Measurements from ENCODE around the gene PPP1R13L.
"Not testable (repeated sequence)": the region's sequence is repeated elsewhere in the genome, so short reads cannot be mapped to it uniquely, and the experiment has no call there.

The PPP1R13L gene

GRCh38 chr19:45431008-45431407 is 26.1 kb upstream of the PPP1R13L start:
- DNase-seq: peak; percentile 35 to 44

DNA sequence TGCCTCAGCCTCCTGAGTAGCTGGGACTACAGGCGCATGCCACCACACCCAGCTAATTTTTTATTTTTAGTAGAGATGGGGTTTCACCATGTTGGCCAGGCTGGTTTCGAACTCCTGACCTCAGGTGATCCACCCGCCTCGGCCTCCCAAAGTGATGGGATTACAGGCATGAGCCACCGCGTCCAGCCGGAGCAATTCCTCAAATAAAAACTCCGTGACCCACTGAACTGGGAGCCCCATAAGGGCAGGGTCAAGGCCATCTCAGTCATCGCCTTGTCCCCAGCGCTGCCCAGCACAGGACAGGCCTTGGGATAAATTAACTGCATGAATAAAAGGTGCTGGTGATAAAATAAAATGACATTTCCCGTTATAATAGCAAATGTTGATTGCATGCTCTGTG is 25.0 kb upstream of the PPP1R13L start:
- not testable (repeated sequence) for DNase-seq

GRCh38 chr19:45428384-45429231 is 23.7 kb upstream of the PPP1R13L start:
- DNase-seq: peak in 1 of 2 donors; percentile 20

DNA sequence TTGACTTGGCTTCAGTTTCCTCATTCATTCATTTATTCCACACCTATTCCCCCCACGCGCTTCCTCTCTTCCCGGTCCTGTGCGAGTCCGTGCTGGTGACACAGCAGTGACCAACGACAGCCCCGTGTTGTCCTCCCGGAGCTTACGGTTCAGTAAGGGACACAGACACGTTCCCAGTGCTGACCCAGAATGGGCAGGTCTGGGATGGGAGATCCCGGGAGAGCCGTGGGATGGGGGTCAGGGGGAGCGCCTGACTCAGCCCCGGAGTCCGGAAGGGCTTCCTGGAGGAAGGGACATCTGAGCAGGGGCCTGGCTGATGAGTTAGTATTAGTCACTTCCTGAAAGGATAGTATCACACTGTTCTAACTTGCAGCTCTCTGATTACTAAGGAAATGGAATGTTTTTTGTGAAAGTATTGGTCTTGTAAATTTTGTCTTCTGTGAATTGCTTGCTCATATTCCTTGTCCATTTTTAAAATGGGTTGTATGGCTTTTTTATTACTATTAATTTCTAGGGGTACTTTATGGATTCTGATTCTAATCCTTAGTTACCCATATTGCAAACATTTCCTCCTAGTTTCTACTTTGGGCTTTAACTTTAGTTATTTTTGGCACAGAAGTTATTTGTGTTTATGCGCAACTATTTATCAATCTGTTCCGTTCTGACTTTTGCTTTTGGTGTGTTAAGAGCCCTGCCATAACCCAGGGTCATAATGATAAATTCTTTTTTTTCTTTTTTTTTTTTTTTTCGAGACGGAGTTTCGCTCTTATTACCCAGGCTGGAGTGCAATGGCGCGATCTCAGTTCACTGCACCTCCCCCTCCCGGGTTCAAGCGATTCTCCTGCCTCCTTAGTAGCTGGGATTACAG is 19.6 kb upstream of the PPP1R13L start:
- DNase-seq: peak; percentile 74 to 90

DNA sequence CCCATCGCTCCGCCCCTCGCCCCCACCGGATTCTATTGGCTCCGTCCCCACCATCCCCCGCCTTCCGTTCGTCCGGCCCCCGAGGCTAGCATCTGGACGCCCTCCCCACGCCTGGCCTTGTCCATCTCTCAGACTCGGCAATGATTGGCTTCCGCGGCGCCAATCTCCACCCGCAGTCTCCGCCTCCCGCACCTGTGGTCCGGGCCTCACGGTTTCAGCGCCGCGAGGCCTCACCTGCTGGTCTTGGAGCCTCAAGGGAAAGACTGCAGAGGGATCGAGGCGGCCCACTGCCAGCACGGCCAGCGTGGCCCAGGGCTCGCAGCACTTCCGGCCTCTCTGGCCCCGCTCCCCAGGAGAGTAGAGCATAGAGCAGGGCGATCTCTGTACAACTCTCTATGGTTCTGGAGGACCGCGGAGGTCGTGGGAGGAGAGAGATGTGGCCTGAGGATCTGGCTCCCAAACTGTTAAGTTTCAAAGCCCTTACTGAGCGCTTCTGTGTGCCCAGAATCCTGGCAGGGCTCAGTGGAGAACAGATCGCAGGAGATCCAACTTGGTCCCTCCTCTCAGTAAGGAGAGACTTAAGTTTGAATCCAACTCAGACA is 18.8 kb upstream of the PPP1R13L start, which contains the start of gene ERCC1:
ERCC1 (minus strand) TSS at position 329 of the 602 bp plus-strand sequence. CDS start 543 bp downstream, outside the sequence.
- peak; percentile 85 to 91 for DNase-seq

- DNase-seq: no peak
These were observed 18.2 kb upstream of the PPP1R13L start for GRCh38 chr19:45423033-45423588.

DNA sequence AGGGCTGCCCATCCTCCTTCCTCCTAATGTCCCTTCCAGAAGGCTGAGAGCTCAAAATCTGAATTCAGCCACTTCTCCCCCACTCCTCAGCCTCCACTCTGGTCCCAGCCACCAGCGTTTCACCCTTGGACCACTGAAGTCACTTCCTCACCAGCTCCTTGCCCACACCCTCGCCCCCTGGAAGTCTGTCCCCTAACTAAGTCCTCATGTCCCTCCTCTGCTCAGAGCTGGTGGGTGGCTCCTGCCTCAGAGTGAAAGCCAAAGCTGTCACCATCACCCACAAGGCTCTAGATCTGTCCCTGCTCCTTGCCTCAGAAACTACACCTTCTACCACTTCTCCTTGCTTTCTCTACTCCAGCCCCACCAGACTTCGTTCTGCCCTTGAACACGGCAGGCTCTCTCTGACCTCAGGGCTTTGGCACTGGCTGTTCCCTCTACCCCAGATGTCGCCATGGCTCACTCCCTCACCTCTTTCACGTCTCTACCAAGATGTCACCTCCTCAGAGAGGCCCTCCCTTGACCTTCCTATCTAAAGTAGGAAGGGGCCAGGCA is 17.2 kb upstream of the PPP1R13L start:
- DNase-seq: peak in 1 of 2 donors; percentile 43

DNA sequence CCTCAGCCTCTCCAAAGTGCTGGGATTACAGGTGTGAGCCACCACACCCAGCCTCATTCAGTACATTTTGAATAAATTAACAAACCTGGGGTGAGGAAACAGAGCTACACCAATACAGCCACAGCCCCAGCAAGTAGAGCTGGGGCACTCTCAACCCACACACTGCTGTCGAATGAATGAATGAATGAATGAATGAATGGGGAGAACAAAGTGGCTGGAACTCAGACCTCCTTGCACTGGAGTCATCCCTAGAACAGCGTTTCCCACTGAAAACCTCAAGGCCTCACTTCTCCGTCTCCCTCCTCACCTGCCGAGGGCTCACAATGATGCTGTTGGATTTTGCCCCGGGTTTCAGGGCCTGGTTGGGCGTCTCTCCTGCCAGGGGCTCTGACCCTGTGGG is 16.0 kb upstream of the PPP1R13L start:
- DNase-seq: no peak

DNA sequence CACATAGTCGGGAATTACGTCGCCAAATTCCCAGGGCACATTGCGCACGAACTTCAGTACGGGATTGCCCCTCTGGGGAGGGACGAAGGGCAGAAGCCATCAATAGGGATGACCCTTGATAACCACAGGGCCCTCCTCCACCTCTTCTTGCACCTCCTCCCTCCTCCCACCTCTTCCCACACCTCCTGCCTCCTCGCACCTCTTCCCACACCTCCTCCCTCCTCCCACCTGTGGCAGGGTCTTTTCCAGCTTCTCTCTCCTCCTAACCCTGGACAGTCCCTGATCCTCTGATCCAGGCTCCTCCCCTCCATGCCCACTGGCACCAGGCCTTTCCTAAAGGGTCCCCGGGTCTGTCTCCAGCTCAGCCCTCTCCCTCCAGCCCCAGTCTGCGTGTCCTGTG is 15.5 kb upstream of the PPP1R13L start:
- no peak for DNase-seq

DNA sequence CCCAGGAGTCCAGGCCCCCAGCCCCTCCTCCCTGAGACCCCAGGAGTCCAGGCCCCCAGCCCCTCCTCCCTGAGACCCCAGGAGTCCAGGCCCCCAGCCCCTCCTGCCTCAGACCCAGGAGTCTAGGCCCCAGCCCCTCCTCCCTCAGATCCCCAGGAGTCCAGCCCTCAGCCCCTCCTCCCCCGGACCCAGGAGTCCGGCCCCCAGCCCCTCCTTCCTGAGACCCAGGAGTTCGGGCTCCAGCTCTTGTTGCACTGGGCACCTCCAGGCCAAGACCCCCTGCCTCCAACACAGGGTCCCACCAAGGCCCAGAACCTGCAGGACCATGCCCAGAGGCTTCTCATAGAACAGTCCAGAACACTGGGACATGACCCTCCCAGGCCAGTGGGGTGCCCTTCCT is 15.0 kb upstream of the PPP1R13L start:
- no peak for DNase-seq

- peak; percentile 58 to 69 for DNase-seq
These were observed 14.5 kb upstream of the PPP1R13L start for GRCh38 chr19:45419396-45419795.

DNA sequence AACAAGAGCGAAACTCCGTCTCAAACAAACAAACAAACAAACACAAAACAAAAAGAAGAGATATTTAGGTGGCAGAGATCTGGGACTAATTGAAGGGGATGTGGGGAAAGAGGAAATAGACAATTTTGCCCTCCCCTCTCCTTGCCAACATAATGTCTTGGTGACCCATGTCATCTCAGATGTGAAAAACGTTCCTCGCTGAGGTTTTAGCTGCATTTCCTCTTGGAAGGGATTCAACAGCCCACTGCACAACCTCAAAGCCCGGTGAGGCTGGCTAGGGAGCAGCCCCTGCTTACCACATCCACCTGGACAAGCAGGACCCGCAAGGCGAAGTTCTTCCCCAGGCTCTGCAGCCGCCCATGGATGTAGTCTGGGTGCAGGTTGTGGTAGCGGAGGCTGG is 13.9 kb upstream of the PPP1R13L start:
- no peak for DNase-seq

DNA sequence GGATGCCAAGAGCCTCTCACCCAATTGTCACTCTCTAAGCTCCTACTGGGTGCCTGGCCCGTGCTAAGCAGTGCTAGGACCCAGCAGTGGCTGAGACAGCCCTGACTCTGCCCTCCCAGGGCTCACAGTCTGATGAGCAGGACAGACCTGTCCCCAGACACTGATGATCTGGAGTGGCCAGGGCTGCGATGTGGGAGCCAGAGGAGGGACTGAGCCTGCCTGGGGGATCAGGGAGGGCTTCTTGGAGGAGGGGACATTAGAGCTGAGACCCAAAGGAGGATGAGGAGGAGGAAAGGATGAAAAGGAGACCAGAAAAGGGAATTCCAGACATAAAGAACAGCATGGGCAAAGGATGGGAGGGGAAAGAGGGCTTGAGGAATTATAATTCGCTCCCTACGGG is 12.3 kb upstream of the PPP1R13L start:
- DNase-seq: no peak

DNA sequence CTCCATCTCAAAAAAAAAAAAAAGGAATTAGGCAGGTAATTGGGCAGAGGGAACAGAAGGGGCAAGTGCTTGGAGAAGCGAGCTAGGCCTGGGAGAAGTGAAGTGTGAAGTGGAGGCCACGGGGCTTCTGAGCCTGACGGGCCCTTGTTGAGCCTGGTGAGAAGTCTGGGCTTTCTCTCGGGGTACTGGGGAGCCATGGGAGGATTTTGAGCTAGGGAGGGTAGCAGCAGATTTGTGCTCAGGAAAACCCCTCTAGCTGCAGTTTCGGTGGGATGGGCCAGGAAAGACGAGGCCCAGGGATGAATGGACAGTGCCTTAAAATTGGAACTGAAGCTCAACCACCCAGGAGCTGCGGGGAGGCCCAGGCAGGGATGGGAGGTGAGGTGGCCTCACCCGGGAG is 9.6 kb upstream of the PPP1R13L start:
- DNase-seq: no peak

DNA sequence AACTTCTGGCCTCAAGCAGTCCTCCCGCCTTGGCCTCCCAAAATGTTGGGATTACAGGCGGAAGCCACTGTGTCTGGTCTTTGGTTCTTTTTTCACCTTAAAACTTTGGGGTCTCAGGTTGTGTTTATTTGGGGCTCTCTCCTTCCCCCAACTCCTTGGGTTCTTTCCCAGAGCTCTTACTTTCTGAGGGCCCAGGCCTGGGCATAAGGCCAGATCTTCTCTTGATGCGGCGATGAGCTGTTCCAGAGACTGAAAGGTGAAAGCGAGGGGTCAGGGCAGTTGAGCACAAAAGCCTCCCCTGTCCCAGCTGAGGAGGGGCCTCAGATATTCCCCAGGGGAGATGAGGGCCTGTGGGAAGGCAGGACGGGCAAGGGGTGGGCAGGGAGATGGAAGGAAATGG is 8.6 kb upstream of the PPP1R13L start:
- DNase-seq: no peak

DNA sequence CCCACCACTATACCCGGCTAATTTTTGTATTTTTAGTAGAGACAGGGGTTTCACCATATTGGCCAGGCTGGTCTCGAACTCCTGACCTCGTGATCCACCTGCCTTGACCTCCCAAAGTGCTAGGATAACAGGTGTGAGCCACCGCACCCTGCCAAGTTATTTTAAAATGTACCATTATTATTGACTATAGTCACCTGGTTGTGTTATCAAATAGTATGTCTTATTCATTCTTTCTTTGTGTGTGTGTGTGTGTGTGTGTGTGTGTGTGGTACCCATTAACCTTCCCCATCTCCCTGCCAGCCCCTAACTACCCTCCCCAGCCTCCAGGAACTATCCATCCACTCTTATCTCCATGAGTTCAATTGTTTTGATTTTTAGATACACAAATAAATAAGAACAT is 5.5 kb upstream of the PPP1R13L start:
- DNase-seq: not testable (repeated sequence)

- DNase-seq: no peak
These were observed 4.7 kb upstream of the PPP1R13L start for GRCh38 chr19:45409557-45409920.

GRCh38 chr19:45408830-45409556 is 4.1 kb upstream of the PPP1R13L start:
- no peak for DNase-seq

- DNase-seq: no peak
These were observed 3.3 kb upstream of the PPP1R13L start for GRCh38 chr19:45408121-45408520.

DNA sequence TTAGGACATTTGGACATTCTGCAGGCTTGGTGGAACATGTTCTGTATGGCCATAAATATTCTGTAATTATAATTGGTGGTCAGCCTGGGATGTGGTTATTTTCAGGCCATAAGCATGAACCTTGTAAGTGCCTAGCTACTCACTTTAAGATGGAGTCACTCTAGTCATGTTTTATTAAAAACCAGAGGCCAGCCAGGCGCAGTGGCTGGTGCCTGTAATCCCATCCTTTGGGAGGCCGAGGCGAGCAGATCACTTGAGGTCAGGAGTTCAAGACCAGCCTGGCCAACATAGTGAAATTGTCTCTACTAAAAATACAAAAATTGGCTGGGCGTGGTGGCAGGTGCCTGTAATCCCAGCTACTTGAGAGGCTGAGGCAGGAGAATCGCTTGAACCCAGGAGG is 2.7 kb upstream of the PPP1R13L start:
- DNase-seq: not testable (repeated sequence)

DNA sequence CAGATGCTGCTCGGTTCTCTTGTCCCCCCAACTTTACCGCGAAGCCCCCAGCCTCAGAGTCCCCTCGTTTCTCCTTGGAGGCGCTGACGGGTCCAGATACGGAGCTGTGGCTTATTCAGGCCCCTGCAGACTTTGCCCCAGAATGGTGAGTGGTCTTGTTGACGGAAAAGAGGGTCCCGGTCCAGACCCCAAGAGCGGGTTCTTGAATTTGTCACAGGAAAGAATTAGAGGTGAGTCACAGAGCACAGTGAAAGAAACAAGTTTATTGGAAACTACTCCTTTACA is 2.2 kb upstream of the PPP1R13L start:
- DNase-seq: no peak
